ENCODE results near the gene DGLUCY.

Gene DGLUCY

GRCh38 chr14:91094772-91095171 is 19.1 kb upstream of the DGLUCY start:
- TF ChIP-seq CTCF (IDR thresholded peaks at IDR 0.05), result no peak

- no peak for TF ChIP-seq CTCF (IDR thresholded peaks at IDR 0.05)
These were observed 18.7 kb upstream of the DGLUCY start for GRCh38 chr14:91095178-91095577.

- TF ChIP-seq CTCF (IDR thresholded peaks at IDR 0.05), result no peak
These were observed 15.3 kb upstream of the DGLUCY start for GRCh38 chr14:91098591-91098990.

- TF ChIP-seq CTCF (IDR thresholded peaks at IDR 0.05), result no peak
These were observed 13.8 kb upstream of the DGLUCY start for GRCh38 chr14:91100102-91100501.

GRCh38 chr14:91103116-91103515 is 10.8 kb upstream of the DGLUCY start:
- TF ChIP-seq CTCF (IDR thresholded peaks at IDR 0.05), result no peak

GRCh38 chr14:91108941-91109611 is 4.8 kb upstream of the DGLUCY start:
- TF ChIP-seq CTCF (IDR thresholded peaks at IDR 0.05), result no peak

- TF ChIP-seq CTCF (IDR thresholded peaks at IDR 0.05), result no peak
These were observed 2.4 kb upstream of the DGLUCY start for GRCh38 chr14:91111443-91111842.

- TF ChIP-seq CTCF (IDR thresholded peaks at IDR 0.05), result no peak
These were observed 1.7 kb upstream of the DGLUCY start for GRCh38 chr14:91112194-91112593.

All from LNCAP (cell line).